ENCODE results near the gene MAPRE2. TPM values are rescaled to one million over a fixed set of nuclear protein-coding genes. Genes with fewer than 3 reads are reported as not detected.

Gene MAPRE2
- total RNA-seq, 1 experiment from 2014 or later: 29.4 TPM

DNA sequence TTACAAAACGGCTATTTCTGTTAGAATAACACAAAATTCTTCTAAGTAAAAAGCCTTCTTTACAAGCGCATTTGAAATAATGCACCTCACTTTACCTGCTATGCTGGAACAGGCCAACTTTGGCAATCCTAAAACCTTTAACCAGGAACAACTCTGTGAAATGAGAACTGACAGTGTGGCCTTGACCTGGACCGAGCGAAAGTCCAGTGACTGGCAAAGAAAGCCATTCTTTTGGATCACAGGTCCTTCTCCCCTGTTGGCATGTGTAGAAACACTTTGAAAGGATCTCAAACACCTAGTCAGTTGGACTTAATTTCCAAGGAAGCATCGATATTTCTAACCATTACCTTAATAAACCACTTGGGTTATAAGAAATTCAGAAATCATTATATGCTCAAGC is 21.2 kb downstream of the MAPRE2 start:
- Histone ChIP-seq H3K4me1 (ENCODE audit: insufficient read depth, low read length) (peaks cover 6% of the 10 kb centered on the region; the same call in 1 of the 2 replicates), H2BK120ac (ENCODE audit: low read depth, low read length, poor library complexity, severe bottlenecking) (no peak overlapping the region), H2AK5ac (ENCODE audit: insufficient read length, low read length) (no peak overlapping the region), H3K4ac (ENCODE audit: low read depth, low read length) (no peak overlapping the region), H3K27ac (ENCODE audit: insufficient read length, low read depth, low read length) (no peak overlapping the region), H2BK15ac (ENCODE audit: low read depth, low read length) (no peak overlapping the region), H2BK20ac (ENCODE audit: low read depth, low read length, poor library complexity, severe bottlenecking) (no peak overlapping the region), H3K23ac (ENCODE audit: insufficient read length, low read depth, low read length) (no peak overlapping the region), H3K18ac (ENCODE audit: insufficient read length, low read depth, low read length) (no peak overlapping the region), H3T11ph (ENCODE audit: low read length) (no peak overlapping the region), H3K27me3 (ENCODE audit: insufficient read depth, low read length) (no peaks in the 10 kb centered on the region), H4K8ac (replicated peaks; ENCODE audit: insufficient read length, low read depth, low read length) (no peak overlapping the region), H3K79me2 (ENCODE audit: insufficient read depth, low read length) (no peaks in the 10 kb centered on the region; the same call in 1 of the 2 replicates), H3K79me1 (ENCODE audit: insufficient read depth, low read depth, low read length, poor library complexity, severe bottlenecking) (no peaks in the 10 kb centered on the region), H2BK5ac (ENCODE audit: insufficient read length, low read length) (no peak overlapping the region), H3K14ac (ENCODE audit: insufficient read depth, low read length) (no peak overlapping the region), H2AFZ (ENCODE audit: low read length) (no peak overlapping the region), H3K56ac (ENCODE audit: insufficient read length, low read depth, low read length) (no peak overlapping the region), H3K23me2 (ENCODE audit: insufficient read length, low read depth, low read length, poor library complexity, severe bottlenecking) (no peaks in the 10 kb centered on the region), H3K4me2 (ENCODE audit: insufficient read depth, insufficient read length, low read length) (no peak overlapping the region), H4K91ac (ENCODE audit: insufficient read length, low read depth, low read length) (no peak overlapping the region), H4K5ac (ENCODE audit: insufficient read length, low read depth, low read length) (no peak overlapping the region), H3K9me3 (ENCODE audit: control insufficient read depth, low read depth, low read length) (no peaks in the 10 kb centered on the region), H4K20me1 (ENCODE audit: control insufficient read depth, insufficient read depth, insufficient read length) (no peaks in the 10 kb centered on the region), H2BK12ac (ENCODE audit: insufficient read length, low read depth, low read length) (no peak overlapping the region), H3K9ac (ENCODE audit: extremely low read depth, insufficient read length, low read length) (no peak overlapping the region)
- H3K4me1 Mint-ChIP-seq: peaks cover 28 to 29% of the 10 kb centered on the region in 2 experiments
- H3K4me3 Mint-ChIP-seq: no peak overlapping the region
- no peak overlapping the region for H3K27ac Mint-ChIP-seq
- no CpG with 5 or more reads among the region's 5 CpGs for WGBS (ENCODE audit: extremely low coverage, insufficient read length, low lambda C conversion rate)
- no peaks in the 10 kb centered on the region for H3K27me3 Mint-ChIP-seq (ENCODE audit: low read depth)
- H3K9me3 Mint-ChIP-seq: no peaks in the 10 kb centered on the region
- DNase-seq: no peak
- TF ChIP-seq, protein P1, sequence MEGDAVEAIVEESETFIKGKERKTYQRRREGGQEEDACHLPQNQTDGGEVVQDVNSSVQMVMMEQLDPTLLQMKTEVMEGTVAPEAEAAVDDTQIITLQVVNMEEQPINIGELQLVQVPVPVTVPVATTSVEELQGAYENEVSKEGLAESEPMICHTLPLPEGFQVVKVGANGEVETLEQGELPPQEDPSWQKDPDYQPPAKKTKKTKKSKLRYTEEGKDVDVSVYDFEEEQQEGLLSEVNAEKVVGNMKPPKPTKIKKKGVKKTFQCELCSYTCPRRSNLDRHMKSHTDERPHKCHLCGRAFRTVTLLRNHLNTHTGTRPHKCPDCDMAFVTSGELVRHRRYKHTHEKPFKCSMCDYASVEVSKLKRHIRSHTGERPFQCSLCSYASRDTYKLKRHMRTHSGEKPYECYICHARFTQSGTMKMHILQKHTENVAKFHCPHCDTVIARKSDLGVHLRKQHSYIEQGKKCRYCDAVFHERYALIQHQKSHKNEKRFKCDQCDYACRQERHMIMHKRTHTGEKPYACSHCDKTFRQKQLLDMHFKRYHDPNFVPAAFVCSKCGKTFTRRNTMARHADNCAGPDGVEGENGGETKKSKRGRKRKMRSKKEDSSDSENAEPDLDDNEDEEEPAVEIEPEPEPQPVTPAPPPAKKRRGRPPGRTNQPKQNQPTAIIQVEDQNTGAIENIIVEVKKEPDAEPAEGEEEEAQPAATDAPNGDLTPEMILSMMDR (conservative IDR thresholded peaks at IDR 0.05): no peak
- H3K36me3 Mint-ChIP-seq (ENCODE audit: insufficient read depth in 1 of 3, low read depth in 3 of 3): no peaks in the 10 kb centered on the region

Measured in H9 (cell line).